ENCODE measurements around the gene CELF4.

DNA sequence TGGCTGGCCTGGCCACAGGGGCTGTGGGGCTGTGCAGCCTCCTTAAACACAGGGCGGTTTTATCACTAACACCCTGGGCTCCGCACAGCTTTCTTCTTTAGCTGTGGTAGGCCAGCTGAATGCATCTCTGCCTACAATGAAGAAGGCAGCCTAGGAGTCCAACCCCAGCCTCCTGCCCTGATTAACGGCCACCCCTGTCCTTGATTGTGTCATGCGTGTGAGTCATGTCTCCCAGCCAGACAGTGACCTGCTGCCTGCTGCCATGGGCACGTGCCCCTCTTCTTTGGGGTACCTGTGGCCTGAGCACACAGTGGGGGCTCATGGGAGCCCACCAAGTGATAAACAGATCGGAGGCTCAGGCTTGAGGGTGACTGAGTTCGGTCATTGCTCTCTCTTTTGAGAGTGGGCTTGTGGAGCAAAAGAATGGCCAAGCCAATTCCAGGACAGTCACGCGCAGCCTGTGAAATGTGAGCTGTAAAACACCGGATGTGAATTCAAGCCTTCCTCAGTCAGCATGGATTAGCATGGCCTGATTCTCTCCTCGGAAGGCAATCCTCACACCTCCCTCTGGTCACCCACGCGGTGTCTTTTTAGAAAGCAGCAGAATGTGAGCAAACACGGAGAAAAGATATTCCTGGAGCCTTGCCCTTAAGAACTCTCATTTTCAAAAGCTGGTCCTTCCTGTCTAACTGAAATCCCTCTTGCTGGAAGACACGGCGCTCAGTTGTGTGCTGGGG, 144.1 kb downstream of the CELF4 start:
- TF ChIP-seq, protein P1, sequence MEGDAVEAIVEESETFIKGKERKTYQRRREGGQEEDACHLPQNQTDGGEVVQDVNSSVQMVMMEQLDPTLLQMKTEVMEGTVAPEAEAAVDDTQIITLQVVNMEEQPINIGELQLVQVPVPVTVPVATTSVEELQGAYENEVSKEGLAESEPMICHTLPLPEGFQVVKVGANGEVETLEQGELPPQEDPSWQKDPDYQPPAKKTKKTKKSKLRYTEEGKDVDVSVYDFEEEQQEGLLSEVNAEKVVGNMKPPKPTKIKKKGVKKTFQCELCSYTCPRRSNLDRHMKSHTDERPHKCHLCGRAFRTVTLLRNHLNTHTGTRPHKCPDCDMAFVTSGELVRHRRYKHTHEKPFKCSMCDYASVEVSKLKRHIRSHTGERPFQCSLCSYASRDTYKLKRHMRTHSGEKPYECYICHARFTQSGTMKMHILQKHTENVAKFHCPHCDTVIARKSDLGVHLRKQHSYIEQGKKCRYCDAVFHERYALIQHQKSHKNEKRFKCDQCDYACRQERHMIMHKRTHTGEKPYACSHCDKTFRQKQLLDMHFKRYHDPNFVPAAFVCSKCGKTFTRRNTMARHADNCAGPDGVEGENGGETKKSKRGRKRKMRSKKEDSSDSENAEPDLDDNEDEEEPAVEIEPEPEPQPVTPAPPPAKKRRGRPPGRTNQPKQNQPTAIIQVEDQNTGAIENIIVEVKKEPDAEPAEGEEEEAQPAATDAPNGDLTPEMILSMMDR (IDR thresholded peaks at IDR 0.05), result no peak
- no peak for TF ChIP-seq POLR2A (IDR thresholded peaks at IDR 0.05)

Measured in lower leg skin (tissue), 3 donors.